ENCODE data around the gene DCC.
"Not testable (repeated sequence)": the region's sequence is repeated elsewhere in the genome, so short reads cannot be mapped to it uniquely, and the experiment has no call there.

Gene DCC

GRCh38 chr18:53375621-53376020 is 1035.6 kb downstream of the DCC start:
- no peak for DNase-seq (ENCODE audit: low read depth in 1 of 2, low spot score in 1 of 2)

- no peak for DNase-seq (ENCODE audit: low read depth in 1 of 2, low spot score in 1 of 2)
These were observed 1040.2 kb downstream of the DCC start for GRCh38 chr18:53380063-53380639.

- DNase-seq (ENCODE audit: low read depth in 1 of 2, low spot score in 1 of 2), result no peak
These were observed 1042.9 kb downstream of the DCC start for GRCh38 chr18:53382870-53383269.

- DNase-seq (ENCODE audit: low read depth in 1 of 2, low spot score in 1 of 2), result no peak
These were observed 1045.9 kb downstream of the DCC start for GRCh38 chr18:53385889-53386288.

- DNase-seq (ENCODE audit: low read depth in 1 of 2, low spot score in 1 of 2), result no peak
These were observed 1047.6 kb downstream of the DCC start for GRCh38 chr18:53387581-53387980.

- no peak for DNase-seq (ENCODE audit: low read depth in 1 of 2, low spot score in 1 of 2)
These were observed 1062.7 kb downstream of the DCC start for GRCh38 chr18:53402670-53403069.

- DNase-seq (ENCODE audit: low read depth in 1 of 2, low spot score in 1 of 2), result no peak
These were observed 1068.3 kb downstream of the DCC start for GRCh38 chr18:53408271-53408670.

- no peak for DNase-seq (ENCODE audit: low read depth in 1 of 2, low spot score in 1 of 2)
These were observed 1071.5 kb downstream of the DCC start for GRCh38 chr18:53411511-53411910.

GRCh38 chr18:53417003-53417402 is 1077.0 kb downstream of the DCC start:
- no peak for DNase-seq (ENCODE audit: low read depth in 1 of 2, low spot score in 1 of 2)

- DNase-seq (ENCODE audit: low read depth in 1 of 2, low spot score in 1 of 2), result no peak
These were observed 1081.9 kb downstream of the DCC start for GRCh38 chr18:53421869-53422268.

- DNase-seq (ENCODE audit: low read depth in 1 of 2, low spot score in 1 of 2), result no peak
These were observed 1082.9 kb downstream of the DCC start for GRCh38 chr18:53422896-53423295.

- no peak for DNase-seq (ENCODE audit: low read depth in 1 of 2, low spot score in 1 of 2)
These were observed 1086.7 kb downstream of the DCC start for GRCh38 chr18:53426666-53427184.

- DNase-seq (ENCODE audit: low read depth in 1 of 2, low spot score in 1 of 2), result no peak
These were observed 1101.9 kb downstream of the DCC start for GRCh38 chr18:53441761-53442414.

- DNase-seq (ENCODE audit: low read depth in 1 of 2, low spot score in 1 of 2), result no peak
These were observed 1102.4 kb downstream of the DCC start for GRCh38 chr18:53442415-53442783.

GRCh38 chr18:53443336-53443735 is 1103.3 kb downstream of the DCC start:
- DNase-seq (ENCODE audit: low read depth in 1 of 2, low spot score in 1 of 2), result no peak

- no peak for DNase-seq (ENCODE audit: low read depth in 1 of 2, low spot score in 1 of 2)
These were observed 1103.8 kb downstream of the DCC start for GRCh38 chr18:53443831-53444230.

- no peak for DNase-seq (ENCODE audit: low read depth in 1 of 2, low spot score in 1 of 2)
These were observed 1111.9 kb downstream of the DCC start for GRCh38 chr18:53451902-53452301.

GRCh38 chr18:53457068-53457467 is 1117.1 kb downstream of the DCC start:
- DNase-seq (ENCODE audit: low read depth in 1 of 2, low spot score in 1 of 2), result no peak

GRCh38 chr18:53458268-53458667 is 1118.3 kb downstream of the DCC start:
- no peak for DNase-seq (ENCODE audit: low read depth in 1 of 2, low spot score in 1 of 2)

GRCh38 chr18:53458944-53459580 is 1119.1 kb downstream of the DCC start:
- no peak for DNase-seq (ENCODE audit: low read depth in 1 of 2, low spot score in 1 of 2)

- DNase-seq (ENCODE audit: low read depth in 1 of 2, low spot score in 1 of 2), result no peak
These were observed 1127.8 kb downstream of the DCC start for GRCh38 chr18:53467756-53468155.

GRCh38 chr18:53468173-53468572 is 1128.2 kb downstream of the DCC start:
- DNase-seq (ENCODE audit: low read depth in 1 of 2, low spot score in 1 of 2), result not testable (repeated sequence)
